HFFc6 (cell line): ENCODE measurements around the gene ACADSB. TPM values are rescaled to one million over a fixed set of nuclear protein-coding genes. Genes with fewer than 3 reads are reported as not detected.

Source experiments
- DNase-seq: peaks from one replicate; pipeline ENCODE4 v3.0.0-alpha.2; 2018
- H3K27ac Mint-ChIP-seq: 2 replicates; pipeline ENCODE4 v1.8.0; 2020; ENCODE audit warnings: mild to moderate bottlenecking, mixed read lengths
- H3K27me3 Mint-ChIP-seq: 2 replicates; pipeline ENCODE4 v1.8.0; 2021; ENCODE audit warnings: mild to moderate bottlenecking, moderate library complexity, mixed read lengths; ENCODE audit not compliant: insufficient read depth
- H3K36me3 Mint-ChIP-seq: 2 replicates; pipeline ENCODE4 v1.8.0; 2021; ENCODE audit warnings: low read depth, mixed read lengths
- H3K4me1 Mint-ChIP-seq: 2 replicates; pipeline ENCODE4 v1.8.0; 2020; ENCODE audit warnings: low read depth, mixed read lengths
- H3K4me3 Mint-ChIP-seq: 2 replicates; pipeline ENCODE4 v1.8.0; 2020; ENCODE audit warnings: mild to moderate bottlenecking, moderate library complexity, mixed read lengths
- H3K9me3 Mint-ChIP-seq: 2 replicates; pipeline ENCODE4 v1.8.0; 2020; ENCODE audit warnings: mild to moderate bottlenecking, mixed read lengths
- CTCF ChIP-seq: fragments of 200-600 bp; sonication (generic); IDR thresholded peaks from 2 replicates; pipeline ENCODE4 v1.5.0; 2021; ENCODE audit warnings: antibody characterized with exemption, mild to moderate bottlenecking
- total RNA-seq, 6 experiments: library from RNA; stranded (reverse); fragmentation: NEBNext Ultra II Directional; extraction: Animal tissue kit (Norgen Biotek cat#: 25700); gene quantifications; 2 replicates in 1 of 6; 3 replicates in 5 of 6; pipeline ENCODE4 v1.2.3, GENCODE V29; 2021

Gene ACADSB
- total RNA-seq, 6 experiments from 2014 or later = 17.7 to 25.2 (median 23.2) TPM

- Mint-ChIP-seq H3K27me3 (no peaks in the 10 kb centered on the region), H3K4me1 (peaks cover 26% of the 10 kb centered on the region), H3K4me3 (no peak overlapping the region), H3K9me3 (no peaks in the 10 kb centered on the region), H3K27ac (no peak overlapping the region), H3K36me3 (no peaks in the 10 kb centered on the region; the same call in none of the 2 replicates)
- DNase-seq = no peak
- TF ChIP-seq CTCF = no peak
Observed at GRCh38 chr10:122986335-122986734, 22.5 kb upstream of the ACADSB start.

- Mint-ChIP-seq H3K27me3 (no peaks in the 10 kb centered on the region), H3K36me3 (no peaks in the 10 kb centered on the region; the same call in none of the 2 replicates), H3K27ac (no peak overlapping the region), H3K9me3 (no peaks in the 10 kb centered on the region), H3K4me1 (peaks cover 17% of the 10 kb centered on the region), H3K4me3 (no peak overlapping the region)
- TF ChIP-seq CTCF = no peak
- no peak for DNase-seq
Observed at GRCh38 chr10:122988501-122988900, 20.3 kb upstream of the ACADSB start.

GRCh38 chr10:122990278-122990677, 18.5 kb upstream of the ACADSB start:
- H3K36me3 Mint-ChIP-seq = peaks cover 11% of the 10 kb centered on the region
- H3K27me3 Mint-ChIP-seq = no peaks in the 10 kb centered on the region
- DNase-seq = peak; percentile 13
- H3K9me3 Mint-ChIP-seq = no peaks in the 10 kb centered on the region
- TF ChIP-seq CTCF = no peak
- peaks cover 17% of the 10 kb centered on the region for H3K4me1 Mint-ChIP-seq
- H3K4me3 Mint-ChIP-seq = no peak overlapping the region
- H3K27ac Mint-ChIP-seq = peak overlapping the region; percentile 51; the same call in 1 of the 2 replicates

- H3K9me3 Mint-ChIP-seq = no peaks in the 10 kb centered on the region
- peaks cover 17% of the 10 kb centered on the region for H3K4me1 Mint-ChIP-seq
- no peak overlapping the region for H3K27ac Mint-ChIP-seq
- no peaks in the 10 kb centered on the region for H3K27me3 Mint-ChIP-seq
- peaks cover 18% of the 10 kb centered on the region for H3K36me3 Mint-ChIP-seq
- DNase-seq = no peak
- TF ChIP-seq CTCF = no peak
- no peak overlapping the region for H3K4me3 Mint-ChIP-seq
Observed at GRCh38 chr10:122992031-122992585, 16.7 kb upstream of the ACADSB start.

GRCh38 chr10:122993797-122994336, 14.9 kb upstream of the ACADSB start:
- no peak for DNase-seq
- no peak for TF ChIP-seq CTCF
- H3K36me3 Mint-ChIP-seq = peaks cover 18% of the 10 kb centered on the region
- no peak overlapping the region for H3K27ac Mint-ChIP-seq
- H3K27me3 Mint-ChIP-seq = no peaks in the 10 kb centered on the region
- peaks cover 9% of the 10 kb centered on the region for H3K4me1 Mint-ChIP-seq
- H3K9me3 Mint-ChIP-seq = no peaks in the 10 kb centered on the region
- H3K4me3 Mint-ChIP-seq = no peak overlapping the region
